K562 (cell line): ENCODE data around the gene VTN. TPM values are rescaled to one million over a fixed set of nuclear protein-coding genes. Genes with fewer than 3 reads are reported as not detected.

Experiments used
- ATAC-seq: fragments of 200-7000 bp; cut with Tn5 transposase; 3 replicates; pipeline ENCODE4 v1.9.1; 2020; ENCODE audit warnings: moderate library complexity
- BruUV-seq: library from RNA; stranded (reverse); fragments of 400-500 nt; replicated peaks from 2 replicates; lab custom pipeline; 2021; lab: Mats Ljungman, UMichigan
- CTCF ChIA-PET: fragments of 300-600 bp; formaldehyde crosslinking; extraction: SDS; loops from one replicate; lab custom pipeline; 2021; ENCODE audit warnings: low intra/inter-chr PET ratio; lab: Yijun Ruan, JAX
- POLR2A ChIA-PET: fragments of 300-600, 350-650 bp; sonication (Branson Sonifier 250); formaldehyde crosslinking; extraction: SDS; loops from one replicate; lab custom pipeline; 2021; ENCODE audit warnings: antibody characterized with exemption, inconsistent platforms; lab: Yijun Ruan, JAX
- DNase-seq, 4 experiments: peaks; one replicate each; pipeline versions ENCODE4 v3.0.0 to v3.0.0-alpha.2; 2011 to 2018; ENCODE audit warnings: low spot score in 3 of 4, mixed read lengths in 3 of 4; ENCODE audit errors: extremely low read depth in 1 of 4
- FAIRE-seq: peaks from 2 replicates; lab custom pipeline; 2011; peaks lifted over from hg19 to GRCh38; lab: Jason Lieb, UNC
- H2AFZ ChIP-seq: 2 replicates; pipeline ENCODE4 v1.6.0; 2011; ENCODE audit warnings: low read depth, low read length, control low read depth, inconsistent platforms
- H3K27ac ChIP-seq: fragments of 200-600 bp; 3 replicates; pipeline ENCODE4 v1.8.0; 2011; ENCODE audit warnings: low read depth, mild to moderate bottlenecking, control low read depth, inconsistent platforms, low read length, moderate library complexity, mixed read lengths; ENCODE audit errors: extremely low read depth
- H3K27me3 ChIP-seq, 2 experiments: fragments of 300-600 bp in 1 of 2; 2 replicates in 1 of 2; 3 replicates in 1 of 2; pipeline versions ENCODE4 v1.6.0 to v1.8.0; 2011; ENCODE audit warnings: inconsistent platforms in 2 of 2, low read length in 2 of 2, mild to moderate bottlenecking in 1 of 2, mixed read lengths in 1 of 2, moderate library complexity in 1 of 2; ENCODE audit not compliant: control insufficient read depth in 2 of 2, insufficient read depth in 2 of 2
- H3K36me3 ChIP-seq: fragments of 300-600 bp; 3 replicates; pipeline ENCODE4 v1.8.0; 2011; ENCODE audit warnings: mild to moderate bottlenecking, low read length, inconsistent platforms; ENCODE audit not compliant: control insufficient read depth, insufficient read depth
- H3K4me1 ChIP-seq, 2 experiments: fragments of 200-600 bp in 1 of 2; replicated peaks in 1 of 2; 2 replicates in 1 of 2; 3 replicates in 1 of 2; pipeline versions ENCODE4 v1.5.1 to v1.8.0; 2011; ENCODE audit warnings: inconsistent platforms in 2 of 2, low read length in 2 of 2, mild to moderate bottlenecking in 1 of 2, mixed read lengths in 1 of 2, moderate library complexity in 1 of 2; ENCODE audit not compliant: control insufficient read depth in 2 of 2, insufficient read depth in 2 of 2
- H3K4me2 ChIP-seq: 2 replicates; pipeline ENCODE4 v1.6.1; 2011; ENCODE audit warnings: low read length, control low read depth, inconsistent platforms, mixed read lengths; ENCODE audit not compliant: insufficient read depth
- H3K4me3 ChIP-seq: fragments of 200-600 bp; sonication (generic), shearing (Covaris generic); 2 replicates; pipeline ENCODE4 v1.5.1; 2016; ENCODE audit warnings: control low read depth, inconsistent platforms
- H3K79me2 ChIP-seq: fragments of 200-600 bp; 3 replicates; pipeline ENCODE4 v1.8.0; 2011; ENCODE audit warnings: low read length, inconsistent platforms; ENCODE audit not compliant: control insufficient read depth, insufficient read depth
- H3K9ac ChIP-seq, 2 experiments: 2 replicates each; pipeline versions ENCODE4 v1.6.0 to v1.6.1; 2011; ENCODE audit warnings: low read depth in 2 of 2, low read length in 2 of 2, control low read depth in 1 of 2, inconsistent platforms in 1 of 2, mild to moderate bottlenecking in 1 of 2, mixed read lengths in 1 of 2; ENCODE audit not compliant: insufficient read depth in 1 of 2
- H3K9me1 ChIP-seq: one replicate; pipeline ENCODE4 v1.6.0; 2011; ENCODE audit warnings: inconsistent platforms, mild to moderate bottlenecking, low read length, moderate library complexity; ENCODE audit not compliant: control insufficient read depth, insufficient read depth
- H3K9me3 ChIP-seq: replicated peaks from 2 replicates; pipeline ENCODE4 v1.5.1; 2011; ENCODE audit warnings: low read depth, low read length, inconsistent platforms; ENCODE audit not compliant: control insufficient read depth, insufficient read depth
- H4K20me1 ChIP-seq: replicated peaks from 2 replicates; pipeline ENCODE4 v1.6.1; 2011; ENCODE audit warnings: low read length, inconsistent platforms, mixed read lengths; ENCODE audit not compliant: control insufficient read depth, insufficient read depth
- EWSR1 ChIP-seq: fragments of 450-650 bp; IDR thresholded peaks from 2 replicates; pipeline ENCODE4 v1.6.1; 2018; ENCODE audit warnings: borderline replicate concordance, mild to moderate bottlenecking, low read depth, moderate library complexity; ENCODE audit not compliant: partially characterized antibody
- HDAC6 ChIP-seq: IDR thresholded peaks from 2 replicates; pipeline ENCODE4 v1.6.1; 2012; ENCODE audit warnings: low read depth, mild to moderate bottlenecking, control low read depth, inconsistent platforms, low read length, moderate library complexity
- HNRNPL ChIP-seq: fragments of 200-400 bp; formaldehyde crosslinking; IDR thresholded peaks from 2 replicates; pipeline ENCODE4 v1.6.1; 2017; ENCODE audit warnings: low read depth, mild to moderate bottlenecking, low read length
- ILK ChIP-seq: fragments of 450-650 bp; IDR thresholded peaks from 2 replicates; pipeline ENCODE4 v1.6.1; 2016; ENCODE audit warnings: missing genetic modification characterization, low read depth, mild to moderate bottlenecking, missing compliant biosample characterization, moderate library complexity, borderline replicate concordance
- IRF9 ChIP-seq: fragments of 450-650 bp; IDR thresholded peaks from 2 replicates; pipeline ENCODE4 v1.6.1; 2016; ENCODE audit warnings: missing biosample characterization, missing genetic modification characterization
- MBD2 ChIP-seq: sonication (generic); IDR thresholded peaks from 2 replicates; pipeline ENCODE4 v1.6.1; 2016; ENCODE audit warnings: low read depth, borderline replicate concordance
- NFXL1 ChIP-seq: fragments of 450-650 bp; formaldehyde crosslinking; IDR thresholded peaks from 2 replicates; pipeline ENCODE4 v1.4.0; 2021; ENCODE audit warnings: mild to moderate bottlenecking
- SAP30 ChIP-seq: fragments of 200-600 bp; sonication (generic); IDR thresholded peaks from 2 replicates; pipeline ENCODE4 v1.6.1; 2012; ENCODE audit warnings: borderline replicate concordance, low read depth, mild to moderate bottlenecking, moderate library complexity, low read length, control low read depth, inconsistent platforms; ENCODE audit not compliant: insufficient read depth, poor library complexity, severe bottlenecking
- SMAD4 ChIP-seq: fragments of 250-450 bp; sonication (Bioruptor Pico); conservative IDR thresholded peaks from 2 replicates; pipeline ENCODE4 v1.8.0; 2021; ENCODE audit warnings: inconsistent platforms, mild to moderate bottlenecking, moderate library complexity
- TBL1XR1 ChIP-seq, 2 experiments: IDR thresholded peaks; 2 replicates each; pipeline ENCODE4 v1.6.1; 2012; ENCODE audit warnings: improper control_type of control experiment in 2 of 2, low read length in 2 of 2, mild to moderate bottlenecking in 1 of 2
- TFAP4 ChIP-seq: sonication (generic); formaldehyde crosslinking; IDR thresholded peaks from 2 replicates; pipeline ENCODE4 v1.8.0; 2022; ENCODE audit warnings: missing genetic modification reagents, mild to moderate bottlenecking, moderate library complexity, borderline replicate concordance
- WGBS: fragments of 100-300 bp; shearing (Covaris generic); methylation state at CpG from one replicate; pipeline ENCODE4 v1.1.6; 2016; ENCODE audit warnings: low coverage, mixed read lengths; ENCODE audit not compliant: insufficient coverage; ENCODE audit errors: missing lambda C conversion rate; 5-methylcytosine and 5-hydroxymethylcytosine counted together
- in situ Hi-C: fragments of 300-500 bp; cut with MboI; formaldehyde crosslinking; loops from 4 replicates; pipeline ENCODE4 v1.15.0; 2018; ENCODE audit warnings: inconsistent platforms, mixed read lengths
- intact Hi-C: fragments of 100-400 bp; cut with micrococcal nuclease; formaldehyde crosslinking; loops from 2 replicates; pipeline ENCODE4 v1.14.2; 2022
- polyA plus RNA-seq, 8 experiments: library from polyadenylated mRNA; depleted of rRNA in 4 of 8; stranded (reverse) in 5 of 8; unstranded in 3 of 8; fragments of >200 nt; fragmentation: Nextera tagmentation in 2 of 8; fragmentation: Illumina TruSeq in 1 of 8; extraction: Ambion mirVana in 2 of 8; extraction: Trizol in 1 of 8; gene quantifications; 2 replicates each; pipeline versions ENCODE4 v1.2.1 to v1.2.3, GENCODE V29; 2011 to 2014; ENCODE audit warnings: inconsistent platforms in 1 of 8, missing spikeins in 1 of 8
- total RNA-seq, 7 experiments: library from RNA; depleted of rRNA in 6 of 7; stranded (reverse); fragments of >200 nt in 6 of 7; fragmentation: Illumina TruSeq in 2 of 7; extraction: Trizol in 2 of 7; gene quantifications; 2 replicates each; pipeline versions ENCODE4 v1.2.1 to v1.2.3, GENCODE V29; 2011 to 2021; ENCODE audit warnings: low replicate concordance in 1 of 7

Gene VTN
- total and polyA plus RNA-seq, 9 of the 15 experiments (the other 6 are each of a cell fraction or from before 2014, with no cell fraction given): 0.13 to 1.0 (median 0.29) TPM; not detected in 1

GRCh38 chr17:28415886-28416285 is 45.8 kb upstream of the VTN start:
- CTCF ChIA-PET: interaction anchor here (1.0 to 1.3 kb wide), 2 partner anchors 35 to 611 kb away, joined by 3 read pairs; no protein-coding TSS in a partner anchor
- H3K4me2 ChIP-seq: no peak overlapping the region
- no peak overlapping the region for H3K4me3 ChIP-seq
- FAIRE-seq: no peak
- 14% methylated on average over 3 of the region's 3 CpGs for WGBS
- no peaks in the 10 kb centered on the region for H3K9me1 ChIP-seq
- TF ChIP-seq SMAD4 (no peak), ILK (tag) (no peak), HNRNPL (no peak), IRF9 (tag) (no peak), TBL1XR1 (IDR thresholded peaks at IDR 0.05; ENCODE audit: low read length in 2 of 2) (no peak), SAP30 (no peak), NFXL1 (CRISPR knock-in tag) (no peak), EWSR1 (no peak), TFAP4 (CRISPR knock-in tag) (no peak), MBD2 (no peak), HDAC6 (no peak)
- TF ChIP-seq, all 486 proteins: peak for 0
- intact Hi-C loops (loop anchor here (5.0 kb wide), 1 partner anchor 34 kb away; no protein-coding TSS in a partner anchor), in situ Hi-C loops (no loop called here)
- H4K20me1 ChIP-seq: no peaks in the 10 kb centered on the region
- H3K27ac ChIP-seq: no peak overlapping the region
- BruUV-seq: no TSS peak
- ATAC-seq: no peak
- no peaks in the 10 kb centered on the region; a peak in 2 of 5 replicates for H3K4me1 ChIP-seq
- DNase-seq: no peak
- H3K9ac ChIP-seq: no peak overlapping the region
- no peak overlapping the region for H2AFZ ChIP-seq
- peaks cover 20 to 33% of the 10 kb centered on the region in 2 experiments for H3K27me3 ChIP-seq
- H3K36me3 ChIP-seq: no peaks in the 10 kb centered on the region
- POLR2A ChIA-PET: interaction anchor here (1.0 to 1.5 kb wide), 2 partner anchors 11 to 19 kb away, joined by 3 to 7 read pairs; no protein-coding TSS in a partner anchor
- no peaks in the 10 kb centered on the region for H3K9me3 ChIP-seq
- no peaks in the 10 kb centered on the region for H3K79me2 ChIP-seq
